HG03097 (cell line): ENCODE data around the gene MLYCD.

Experiments used
- ATAC-seq: cut with Tn5 transposase; IDR thresholded peaks from one replicate; pipeline ENCODE4 v1.9.1; 2021; ENCODE audit not compliant: unreplicated experiment, low FRiP score

Gene MLYCD

GRCh38 chr16:83925095-83925905 lies 26.4 kb downstream of the MLYCD start:
- no peak for ATAC-seq

GRCh38 chr16:83925957-83926725 lies 27.2 kb downstream of the MLYCD start:
- ATAC-seq = no peak

GRCh38 chr16:83926726-83927397 lies 27.9 kb downstream of the MLYCD start:
- no peak for ATAC-seq

GRCh38 chr16:83928341-83929055 lies 29.6 kb downstream of the MLYCD start:
- ATAC-seq = no peak

- no peak for ATAC-seq
These were observed 31.1 kb downstream of the MLYCD start for GRCh38 chr16:83929811-83930555.

- no peak for ATAC-seq
These were observed 32.0 kb downstream of the MLYCD start for GRCh38 chr16:83930730-83931500.

GRCh38 chr16:83931556-83931955 lies 32.6 kb downstream of the MLYCD start:
- no peak for ATAC-seq

GRCh38 chr16:83932304-83932703 lies 33.4 kb downstream of the MLYCD start:
- no peak for ATAC-seq

GRCh38 chr16:83932955-83933673 lies 34.2 kb downstream of the MLYCD start:
- ATAC-seq = no peak

- ATAC-seq = no peak
These were observed 35.2 kb downstream of the MLYCD start for GRCh38 chr16:83933885-83934683.

- ATAC-seq = no peak
These were observed 35.7 kb downstream of the MLYCD start for GRCh38 chr16:83934684-83934977.

GRCh38 chr16:83935005-83935857 lies 36.3 kb downstream of the MLYCD start:
- no peak for ATAC-seq

GRCh38 chr16:83935858-83936255 lies 36.9 kb downstream of the MLYCD start:
- ATAC-seq = no peak

GRCh38 chr16:83936581-83937165 lies 37.8 kb downstream of the MLYCD start:
- ATAC-seq = no peak

GRCh38 chr16:83937267-83937666 lies 38.4 kb downstream of the MLYCD start:
- no peak for ATAC-seq

GRCh38 chr16:83937922-83938885 lies 39.3 kb downstream of the MLYCD start:
- ATAC-seq = no peak
